K562 (cell line): ENCODE measurements around the gene RECQL5. TPM values are rescaled to one million over a fixed set of nuclear protein-coding genes. Genes with fewer than 3 reads are reported as not detected.

Experiments used
- ATF1 ChIP-seq, 2 experiments: fragments of 450-650 bp in 1 of 2; IDR thresholded peaks; 2 replicates each; pipeline ENCODE4 v1.6.1; 2016; ENCODE audit warnings: missing compliant biosample characterization in 1 of 2, missing genetic modification characterization in 1 of 2
- CBFA2T3 ChIP-seq: fragments of 450-650 bp; IDR thresholded peaks from 2 replicates; pipeline ENCODE4 v1.6.1; 2017
- EGR1 ChIP-seq: fragments of 450-650 bp; conservative IDR thresholded peaks from 2 replicates; pipeline ENCODE4 v1.6.1; 2017; ENCODE audit warnings: mild to moderate bottlenecking
- EWSR1 ChIP-seq: fragments of 450-650 bp; IDR thresholded peaks from 2 replicates; pipeline ENCODE4 v1.6.1; 2018; ENCODE audit warnings: borderline replicate concordance, mild to moderate bottlenecking, low read depth, moderate library complexity; ENCODE audit not compliant: partially characterized antibody
- FOSL1 ChIP-seq: fragments of 200-800 bp; sonication (Bioruptor generic); conservative IDR thresholded peaks from 2 replicates; pipeline ENCODE4 v1.6.1; 2016; ENCODE audit warnings: missing genetic modification characterization, missing compliant biosample characterization
- HMGN3 ChIP-seq: IDR thresholded peaks from 2 replicates; pipeline ENCODE4 v1.6.1; 2011; ENCODE audit warnings: borderline replicate concordance, low read depth, mild to moderate bottlenecking, mixed read lengths, low read length; ENCODE audit not compliant: insufficient read length; ENCODE audit errors: extremely low read depth
- OTX1 ChIP-seq: fragments of 450-650 bp; formaldehyde crosslinking; IDR thresholded peaks from 2 replicates; pipeline ENCODE4 v1.4.0; 2022; ENCODE audit warnings: mild to moderate bottlenecking
- RBM22 ChIP-seq: fragments of 200-400 bp; formaldehyde crosslinking; IDR thresholded peaks from 2 replicates; pipeline ENCODE4 v1.6.1; 2018; ENCODE audit warnings: low read length, low read depth; ENCODE audit not compliant: poor library complexity, severe bottlenecking
- RCOR1 ChIP-seq, 2 experiments: IDR thresholded peaks; 2 replicates each; pipeline ENCODE4 v1.6.1; 2012; ENCODE audit warnings: low read depth in 2 of 2, low read length in 2 of 2, borderline replicate concordance in 1 of 2, improper control_type of control experiment in 1 of 2
- TFAP4 ChIP-seq: sonication (generic); formaldehyde crosslinking; IDR thresholded peaks from 2 replicates; pipeline ENCODE4 v1.8.0; 2022; ENCODE audit warnings: missing genetic modification reagents, mild to moderate bottlenecking, moderate library complexity, borderline replicate concordance
- U2AF1 ChIP-seq: fragments of 200-400 bp; formaldehyde crosslinking; optimal IDR thresholded peaks from 2 replicates; pipeline ENCODE3; 2017; ENCODE audit warnings: mild to moderate bottlenecking, low read depth, low read length, moderate library complexity
- VEZF1 ChIP-seq: fragments of 200-800 bp; sonication (Bioruptor generic); IDR thresholded peaks from 2 replicates; pipeline ENCODE4 v1.6.1; 2017; ENCODE audit warnings: missing genetic modification characterization, missing compliant biosample characterization
- ZKSCAN1 ChIP-seq: fragments of 150-350 bp; IDR thresholded peaks from 2 replicates; pipeline ENCODE4 v1.6.1; 2016; ENCODE audit warnings: low read depth, low read length
- ZNF324 ChIP-seq: fragments of 250-450 bp; sonication (Bioruptor Pico); IDR thresholded peaks from 2 replicates; pipeline ENCODE4 v1.4.0; 2020; ENCODE audit warnings: mild to moderate bottlenecking
- ZNF76 ChIP-seq: fragments of 250-450 bp; sonication (Bioruptor Pico); IDR thresholded peaks from 2 replicates; pipeline ENCODE4 v1.4.0; 2020; ENCODE audit warnings: mild to moderate bottlenecking, moderate library complexity, borderline replicate concordance
- polyA plus RNA-seq, 8 experiments: library from polyadenylated mRNA; depleted of rRNA in 4 of 8; stranded (reverse) in 5 of 8; unstranded in 3 of 8; fragments of >200 nt; fragmentation: Nextera tagmentation in 2 of 8; fragmentation: Illumina TruSeq in 1 of 8; extraction: Ambion mirVana in 2 of 8; extraction: Trizol in 1 of 8; gene quantifications; 2 replicates each; pipeline versions ENCODE4 v1.2.1 to v1.2.3, GENCODE V29; 2011 to 2014; ENCODE audit warnings: inconsistent platforms in 1 of 8, missing spikeins in 1 of 8
- total RNA-seq, 7 experiments: library from RNA; depleted of rRNA in 6 of 7; stranded (reverse); fragments of >200 nt in 6 of 7; fragmentation: Illumina TruSeq in 2 of 7; extraction: Trizol in 2 of 7; gene quantifications; 2 replicates each; pipeline versions ENCODE4 v1.2.1 to v1.2.3, GENCODE V29; 2011 to 2021; ENCODE audit warnings: low replicate concordance in 1 of 7
- TF ChIP-seq, protein P1 (sequence below): fragments of 250-450 bp; sonication (Bioruptor Pico); IDR thresholded peaks from 2 replicates; pipeline ENCODE4 v1.4.0; 2020; ENCODE audit warnings: mild to moderate bottlenecking
- TF ChIP-seq, protein P2 (sequence below): sonication (generic); formaldehyde crosslinking; IDR thresholded peaks from 2 replicates; pipeline ENCODE4 v1.8.0; 2022; ENCODE audit warnings: mild to moderate bottlenecking, missing genetic modification reagents
- TF ChIP-seq, protein P3 (sequence below): fragments of 450-650 bp; IDR thresholded peaks from 2 replicates; pipeline ENCODE4 v1.6.1; 2016; ENCODE audit warnings: low read depth, mild to moderate bottlenecking, moderate library complexity

The RECQL5 gene
- total and polyA plus RNA-seq, 9 of the 15 experiments (the other 6 are each of a cell fraction or from before 2014, with no cell fraction given), result 4.1 to 34.8 (median 16.4) TPM

GRCh38 chr17:75707079-75707571 is 40.2 kb upstream of the RECQL5 start (continued):
- TF ChIP-seq, protein P1, sequence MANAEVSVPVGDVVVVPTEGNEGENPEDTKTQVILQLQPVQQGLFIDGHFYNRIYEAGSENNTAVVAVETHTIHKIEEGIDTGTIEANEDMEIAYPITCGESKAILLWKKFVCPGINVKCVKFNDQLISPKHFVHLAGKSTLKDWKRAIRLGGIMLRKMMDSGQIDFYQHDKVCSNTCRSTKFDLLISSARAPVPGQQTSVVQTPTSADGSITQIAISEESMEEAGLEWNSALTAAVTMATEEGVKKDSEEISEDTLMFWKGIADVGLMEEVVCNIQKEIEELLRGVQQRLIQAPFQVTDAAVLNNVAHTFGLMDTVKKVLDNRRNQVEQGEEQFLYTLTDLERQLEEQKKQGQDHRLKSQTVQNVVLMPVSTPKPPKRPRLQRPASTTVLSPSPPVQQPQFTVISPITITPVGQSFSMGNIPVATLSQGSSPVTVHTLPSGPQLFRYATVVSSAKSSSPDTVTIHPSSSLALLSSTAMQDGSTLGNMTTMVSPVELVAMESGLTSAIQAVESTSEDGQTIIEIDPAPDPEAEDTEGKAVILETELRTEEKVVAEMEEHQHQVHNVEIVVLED (CRISPR knock-in tag), result no peak
- TF ChIP-seq CBFA2T3 (peak; percentile 42; the same call in 1 of the 2 replicates), OTX1 (CRISPR knock-in tag) (no peak), EWSR1 (no peak), EGR1 (no peak), U2AF1 (no peak), ZKSCAN1 (no peak), VEZF1 (CRISPR knock-in tag) (peak; percentile 49), ATF1 (CRISPR knock-in tag; IDR thresholded peaks at IDR 0.05) (no peak), ATF1 (tag; IDR thresholded peaks at IDR 0.05) (no peak), ZNF324 (no peak), RBM22 (no peak), FOSL1 (peak; percentile 55), TFAP4 (no peak), RCOR1 (IDR thresholded peaks at IDR 0.05; ENCODE audit: borderline replicate concordance in 1 of 2, low read depth in 2 of 2, low read length in 2 of 2) (no peak), ZNF76 (CRISPR knock-in tag) (no peak), HMGN3 (no peak)
- TF ChIP-seq, protein P2, sequence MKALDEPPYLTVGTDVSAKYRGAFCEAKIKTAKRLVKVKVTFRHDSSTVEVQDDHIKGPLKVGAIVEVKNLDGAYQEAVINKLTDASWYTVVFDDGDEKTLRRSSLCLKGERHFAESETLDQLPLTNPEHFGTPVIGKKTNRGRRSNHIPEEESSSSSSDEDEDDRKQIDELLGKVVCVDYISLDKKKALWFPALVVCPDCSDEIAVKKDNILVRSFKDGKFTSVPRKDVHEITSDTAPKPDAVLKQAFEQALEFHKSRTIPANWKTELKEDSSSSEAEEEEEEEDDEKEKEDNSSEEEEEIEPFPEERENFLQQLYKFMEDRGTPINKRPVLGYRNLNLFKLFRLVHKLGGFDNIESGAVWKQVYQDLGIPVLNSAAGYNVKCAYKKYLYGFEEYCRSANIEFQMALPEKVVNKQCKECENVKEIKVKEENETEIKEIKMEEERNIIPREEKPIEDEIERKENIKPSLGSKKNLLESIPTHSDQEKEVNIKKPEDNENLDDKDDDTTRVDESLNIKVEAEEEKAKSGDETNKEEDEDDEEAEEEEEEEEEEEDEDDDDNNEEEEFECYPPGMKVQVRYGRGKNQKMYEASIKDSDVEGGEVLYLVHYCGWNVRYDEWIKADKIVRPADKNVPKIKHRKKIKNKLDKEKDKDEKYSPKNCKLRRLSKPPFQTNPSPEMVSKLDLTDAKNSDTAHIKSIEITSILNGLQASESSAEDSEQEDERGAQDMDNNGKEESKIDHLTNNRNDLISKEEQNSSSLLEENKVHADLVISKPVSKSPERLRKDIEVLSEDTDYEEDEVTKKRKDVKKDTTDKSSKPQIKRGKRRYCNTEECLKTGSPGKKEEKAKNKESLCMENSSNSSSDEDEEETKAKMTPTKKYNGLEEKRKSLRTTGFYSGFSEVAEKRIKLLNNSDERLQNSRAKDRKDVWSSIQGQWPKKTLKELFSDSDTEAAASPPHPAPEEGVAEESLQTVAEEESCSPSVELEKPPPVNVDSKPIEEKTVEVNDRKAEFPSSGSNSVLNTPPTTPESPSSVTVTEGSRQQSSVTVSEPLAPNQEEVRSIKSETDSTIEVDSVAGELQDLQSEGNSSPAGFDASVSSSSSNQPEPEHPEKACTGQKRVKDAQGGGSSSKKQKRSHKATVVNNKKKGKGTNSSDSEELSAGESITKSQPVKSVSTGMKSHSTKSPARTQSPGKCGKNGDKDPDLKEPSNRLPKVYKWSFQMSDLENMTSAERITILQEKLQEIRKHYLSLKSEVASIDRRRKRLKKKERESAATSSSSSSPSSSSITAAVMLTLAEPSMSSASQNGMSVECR (CRISPR knock-in tag), result no peak
- TF ChIP-seq, protein P3, sequence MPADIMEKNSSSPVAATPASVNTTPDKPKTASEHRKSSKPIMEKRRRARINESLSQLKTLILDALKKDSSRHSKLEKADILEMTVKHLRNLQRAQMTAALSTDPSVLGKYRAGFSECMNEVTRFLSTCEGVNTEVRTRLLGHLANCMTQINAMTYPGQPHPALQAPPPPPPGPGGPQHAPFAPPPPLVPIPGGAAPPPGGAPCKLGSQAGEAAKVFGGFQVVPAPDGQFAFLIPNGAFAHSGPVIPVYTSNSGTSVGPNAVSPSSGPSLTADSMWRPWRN, result no peak
